GM18873 (cell line): ENCODE data around the gene ABCF2.
A peak's percentile ranks its signal among the peaks of the same experiment; 100 is the strongest.

ENCODE experiments used
- ATAC-seq: cut with Tn5 transposase; IDR thresholded peaks from one replicate; pipeline ENCODE4 v1.9.1; 2021; ENCODE audit warnings: mild to moderate bottlenecking, moderate library complexity, moderate number of reproducible peaks; ENCODE audit not compliant: unreplicated experiment, low FRiP score

ABCF2 gene

DNA sequence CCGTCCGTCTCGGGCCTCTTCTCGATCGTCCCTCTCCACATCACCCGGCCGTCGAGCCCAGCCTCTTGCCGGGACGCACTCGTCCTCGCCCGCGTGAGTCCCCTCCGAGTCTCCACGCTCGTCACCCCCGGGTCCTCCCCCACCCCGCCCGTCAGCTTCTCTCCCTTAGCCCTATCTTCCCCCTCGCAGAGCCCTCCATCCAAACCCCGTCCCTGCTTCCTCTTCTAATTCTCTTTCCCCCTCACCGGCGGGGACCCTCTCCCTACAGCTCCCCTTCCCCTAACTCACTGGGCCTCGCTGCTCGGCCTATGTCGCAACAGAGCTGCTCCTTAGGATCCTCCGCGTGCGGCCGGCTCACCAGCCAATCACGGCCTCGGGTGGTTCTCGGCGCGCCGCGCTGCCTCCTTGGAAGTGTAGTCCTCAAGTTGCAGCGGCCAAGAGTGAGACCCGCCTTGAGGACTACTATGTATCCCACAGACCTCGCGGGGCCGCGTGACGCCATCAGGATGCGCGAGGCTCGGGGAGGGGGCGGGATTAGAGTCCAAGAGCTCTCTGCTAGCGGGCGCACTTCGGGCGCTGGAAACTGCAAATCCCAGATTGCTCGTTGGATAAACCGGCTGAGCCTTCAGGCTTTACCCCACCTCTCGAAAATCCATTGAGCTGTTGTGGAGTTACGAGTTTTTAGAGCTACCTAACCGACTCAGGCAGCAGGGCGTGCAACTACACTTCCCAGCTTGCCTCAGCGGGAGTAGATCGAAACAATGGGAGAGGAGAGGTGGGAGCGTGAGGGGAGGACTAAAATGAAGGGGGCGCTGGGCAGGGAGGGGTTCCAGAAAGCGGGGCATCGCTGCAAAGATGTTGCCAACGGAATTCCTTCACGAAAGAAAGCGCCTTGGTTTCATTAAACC is at the start of gene ABCF2:
Gene ABCF2, minus strand, starts transcription at position 331 of the 908 bp plus-strand sequence. CDS start 747 bp downstream, outside the sequence.
- ATAC-seq, result peak; percentile 98

DNA sequence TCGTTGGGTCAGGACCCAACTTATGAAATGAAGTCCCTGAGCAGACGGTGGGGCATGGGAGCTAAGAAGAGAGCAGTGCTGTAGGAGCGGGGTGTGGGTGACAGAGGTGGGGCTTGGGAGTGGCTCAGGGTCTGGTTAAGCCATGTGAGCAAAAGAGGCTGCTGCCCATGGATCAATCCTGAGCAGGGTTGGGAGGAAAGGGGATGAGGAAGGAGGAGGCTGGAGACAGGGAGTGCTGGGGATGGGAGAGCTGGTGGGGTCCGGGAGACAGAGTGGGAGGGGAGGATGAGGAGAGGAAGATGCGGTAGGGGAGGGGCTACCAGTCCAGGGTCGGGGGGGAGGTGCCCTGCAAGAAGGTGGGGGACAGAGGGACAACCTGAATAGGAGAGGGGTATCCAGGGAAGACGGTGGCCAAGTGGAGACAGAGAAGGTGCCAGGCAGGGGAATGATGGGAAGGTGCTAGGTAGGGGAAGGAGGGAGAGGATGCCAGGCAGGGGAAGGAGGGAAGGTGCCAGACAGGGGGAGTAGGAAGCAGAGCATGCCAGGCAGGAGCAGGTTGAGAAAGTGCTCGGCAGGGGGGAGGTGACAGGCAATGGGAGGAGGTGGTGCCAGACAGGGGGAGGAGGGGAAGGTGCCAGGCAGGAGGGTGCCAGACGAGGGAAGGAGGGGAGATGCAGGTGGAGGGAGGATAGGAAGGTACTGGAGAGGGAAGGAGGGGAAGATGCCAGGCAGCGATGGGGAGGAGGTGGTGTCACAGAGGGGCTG is 49.0 kb upstream of the ABCF2 start:
- ATAC-seq, result no peak

DNA sequence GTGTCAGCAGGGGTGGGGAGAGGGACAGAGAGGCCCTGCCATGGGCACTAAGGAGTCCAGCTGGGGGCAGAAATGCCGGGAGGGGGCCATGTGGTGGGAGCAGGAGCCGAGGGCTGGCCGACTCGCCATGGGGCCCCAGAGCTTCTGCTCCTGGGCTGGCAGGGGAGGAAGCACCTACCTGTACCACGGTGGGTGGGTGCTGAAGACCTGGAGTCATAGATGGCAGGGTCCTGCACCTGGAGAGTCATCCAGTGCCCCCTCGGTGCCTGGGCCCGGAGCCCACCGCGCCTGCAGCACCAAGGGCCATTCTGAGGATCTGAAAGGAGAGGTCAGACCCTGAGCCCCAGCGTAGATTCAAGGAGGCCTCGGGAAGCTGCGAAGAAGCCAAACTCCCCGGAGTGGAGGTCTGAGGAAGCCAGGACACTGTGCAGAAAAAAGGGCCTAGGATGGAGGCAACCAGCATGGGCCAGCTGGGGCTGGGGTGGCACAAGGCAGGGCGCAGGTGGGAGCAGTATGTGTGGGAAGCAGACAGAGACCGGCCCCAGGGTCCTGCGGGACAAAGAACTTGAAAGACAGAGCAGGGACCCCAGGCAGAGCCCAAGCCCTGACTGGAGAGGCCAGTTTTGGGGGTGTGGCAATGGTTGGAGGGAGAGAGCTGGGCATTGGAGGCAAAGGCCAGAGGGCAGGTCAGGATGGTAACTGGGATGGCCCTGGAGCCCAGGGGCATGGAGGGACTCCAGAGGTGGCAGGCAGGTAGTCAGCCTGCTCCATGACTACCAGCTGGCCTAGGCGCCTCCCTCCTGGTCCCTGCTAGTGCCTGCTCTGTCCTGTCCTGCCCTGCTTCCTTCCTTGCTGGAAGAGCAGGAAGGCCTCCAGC is 48.2 kb upstream of the ABCF2 start:
- no peak for ATAC-seq

DNA sequence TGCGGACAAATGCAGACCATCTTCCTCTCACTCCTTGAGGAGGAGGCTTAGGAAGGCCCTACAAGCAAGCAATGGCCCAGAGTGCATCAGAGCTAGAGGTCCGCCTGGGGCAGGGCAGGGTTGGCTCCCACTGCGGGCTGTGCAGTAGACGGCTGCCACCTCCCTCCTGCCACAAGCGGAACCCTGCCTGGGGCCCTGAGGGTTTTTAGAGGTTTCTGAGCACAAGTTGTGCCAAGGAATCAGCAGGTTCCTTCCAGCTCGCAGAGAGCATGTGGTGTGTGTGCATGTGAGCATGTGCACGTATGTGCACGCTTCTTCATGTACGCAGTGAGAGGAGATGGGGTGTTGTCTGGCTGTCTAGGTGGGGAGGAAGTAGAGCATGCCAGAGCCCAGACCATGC is 47.4 kb upstream of the ABCF2 start:
- no peak for ATAC-seq

DNA sequence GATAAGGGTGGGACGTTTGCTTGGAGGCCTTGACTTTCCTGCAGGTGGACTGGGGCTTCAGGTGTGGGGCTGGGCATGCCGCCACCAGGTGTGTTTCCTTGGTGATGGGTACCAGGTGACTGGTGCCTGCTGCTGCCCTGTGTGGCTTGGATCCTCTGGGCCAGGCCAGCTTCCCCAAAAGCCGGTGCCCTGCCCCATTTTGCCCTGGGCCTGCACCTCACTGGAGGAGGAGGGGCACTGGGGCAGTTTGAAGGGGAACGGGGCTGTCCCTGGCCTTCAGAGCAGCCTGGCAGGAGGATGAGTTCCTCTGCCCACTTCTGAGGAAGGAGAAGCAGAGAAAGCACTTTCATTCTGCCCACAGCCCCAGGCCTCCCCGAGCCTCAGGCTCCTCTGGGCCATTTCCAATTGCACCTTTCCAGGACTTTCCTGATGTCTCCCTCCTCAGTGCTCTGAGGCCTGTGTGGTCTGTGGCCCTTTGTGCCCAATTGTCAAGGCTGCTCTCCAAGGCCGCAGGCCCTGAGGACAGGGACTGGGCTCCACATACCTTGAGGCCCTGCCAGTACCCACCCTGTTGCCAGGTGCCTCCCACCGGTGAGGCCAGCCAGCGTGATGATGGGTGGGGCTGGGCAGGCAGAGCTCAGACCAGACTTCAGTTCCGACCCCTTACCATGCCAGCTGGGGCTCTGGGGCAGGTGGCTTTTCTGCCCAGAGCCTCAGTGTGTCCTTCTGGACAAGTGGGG is 46.8 kb upstream of the ABCF2 start:
- ATAC-seq, result no peak

DNA sequence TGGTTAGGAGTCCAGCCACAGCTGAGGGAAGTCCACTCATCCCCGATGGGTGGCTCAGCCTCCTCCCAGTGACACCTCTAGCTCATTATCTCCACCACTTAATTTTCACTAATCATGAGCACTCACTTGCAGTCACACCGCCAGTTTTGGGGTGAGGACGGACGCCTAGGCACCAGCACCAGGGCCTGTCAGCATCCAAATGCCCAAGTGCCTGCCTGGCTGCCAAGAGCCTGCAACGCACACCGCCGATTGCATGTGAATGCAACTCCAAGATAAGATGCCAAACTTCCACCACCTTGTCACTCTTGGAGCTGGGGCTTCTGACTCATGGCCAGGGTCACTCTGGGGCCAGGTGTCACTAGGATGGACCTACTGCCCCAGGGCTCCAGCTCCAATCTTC is 45.9 kb upstream of the ABCF2 start:
- ATAC-seq, result no peak

DNA sequence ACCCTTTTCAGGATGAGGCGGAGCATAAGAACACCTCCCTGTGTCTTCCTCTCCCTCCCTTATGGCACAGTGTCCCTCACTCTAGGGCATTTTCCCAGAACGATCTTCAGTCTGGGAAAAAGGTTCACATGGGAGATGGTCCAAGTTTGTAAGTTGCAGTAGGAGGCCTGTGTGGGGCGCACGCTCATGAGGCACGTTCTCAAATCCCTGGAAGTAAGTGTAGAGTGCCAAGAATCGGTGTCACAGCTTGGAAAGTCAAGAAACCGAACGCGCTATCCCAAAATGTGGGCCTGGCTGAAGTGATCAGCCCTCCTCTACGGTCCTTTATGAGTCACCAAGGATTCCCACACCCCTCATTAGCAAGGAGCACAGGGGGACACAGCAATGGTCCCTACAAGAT is 45.4 kb upstream of the ABCF2 start:
- no peak for ATAC-seq

DNA sequence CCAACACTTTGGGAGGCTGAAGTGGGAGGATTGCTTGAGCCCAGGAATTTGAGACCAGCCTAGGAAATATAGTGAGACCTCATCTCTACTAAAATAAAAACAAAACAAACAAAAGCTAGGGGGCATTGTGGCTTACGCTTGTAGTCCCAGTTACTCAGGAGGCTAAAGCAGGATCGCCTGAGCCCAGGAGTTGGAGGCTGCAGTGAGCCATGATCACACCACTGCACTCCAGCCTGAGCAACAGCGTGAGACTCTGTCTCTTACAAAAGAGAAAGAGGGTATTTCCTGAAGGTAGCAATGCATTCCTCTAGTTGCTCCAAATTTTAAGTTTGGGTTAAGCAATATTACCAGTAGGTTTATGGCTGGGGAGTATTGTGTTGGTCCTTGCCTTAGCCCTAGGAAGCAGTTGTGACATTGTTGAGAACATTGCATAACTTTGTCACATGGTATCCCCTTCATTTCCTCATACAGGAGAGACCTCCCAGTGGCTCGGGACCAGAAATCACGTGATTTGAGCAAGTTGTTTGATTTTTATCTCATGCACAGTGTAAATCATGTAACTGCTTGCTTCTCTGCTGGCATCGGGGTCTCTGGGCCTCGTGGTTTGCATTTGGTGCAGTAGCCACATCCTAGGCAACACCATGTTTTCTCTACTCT is 44.8 kb upstream of the ABCF2 start:
- no peak for ATAC-seq

DNA sequence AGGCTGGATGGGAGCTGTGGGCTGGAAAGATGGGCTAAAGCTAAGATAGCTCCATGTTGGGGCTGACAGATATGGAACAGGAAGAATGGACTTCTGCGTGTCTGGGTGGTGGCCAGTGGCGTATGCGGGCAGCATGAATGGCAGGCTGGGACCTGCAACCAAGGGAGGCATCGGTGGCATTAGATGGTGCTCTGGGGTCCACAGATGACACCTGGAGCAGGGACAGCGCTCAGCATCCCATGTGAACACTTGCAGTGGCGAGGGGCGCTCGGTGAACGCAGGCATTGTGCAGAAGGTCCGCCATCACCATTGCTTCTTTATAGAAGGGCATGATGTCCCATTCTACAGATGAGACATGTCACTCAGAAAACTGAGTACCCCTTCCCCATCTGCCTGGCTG is 42.5 kb upstream of the ABCF2 start:
- no peak for ATAC-seq

DNA sequence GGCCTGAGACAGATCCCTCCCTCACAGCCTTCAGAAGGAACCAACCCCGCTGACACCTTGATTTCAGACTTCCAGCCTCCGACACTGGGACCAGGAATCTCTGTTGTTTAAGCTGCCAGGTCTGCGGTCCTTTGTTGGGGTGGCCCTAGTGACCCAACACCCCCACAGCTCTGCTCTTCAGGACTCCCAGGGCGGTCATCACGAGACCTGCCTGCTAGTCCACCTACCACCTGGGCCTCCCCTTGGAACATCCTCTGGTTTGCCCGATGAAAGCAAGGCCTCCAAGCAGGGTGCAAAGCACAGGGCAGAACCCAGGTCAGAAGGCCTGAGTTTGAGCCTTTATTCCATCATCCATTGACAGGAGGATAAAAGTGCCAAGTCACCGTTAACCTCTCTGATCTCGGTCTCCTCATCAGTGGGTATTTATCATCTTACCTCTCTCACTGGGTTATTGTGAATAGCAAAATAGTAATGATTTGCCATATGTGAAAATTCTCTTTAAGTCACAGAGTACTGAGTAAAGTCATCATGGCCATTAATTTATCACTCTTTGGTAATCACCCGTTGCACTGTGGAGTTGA is 38.4 kb upstream of the ABCF2 start:
- ATAC-seq, result no peak

DNA sequence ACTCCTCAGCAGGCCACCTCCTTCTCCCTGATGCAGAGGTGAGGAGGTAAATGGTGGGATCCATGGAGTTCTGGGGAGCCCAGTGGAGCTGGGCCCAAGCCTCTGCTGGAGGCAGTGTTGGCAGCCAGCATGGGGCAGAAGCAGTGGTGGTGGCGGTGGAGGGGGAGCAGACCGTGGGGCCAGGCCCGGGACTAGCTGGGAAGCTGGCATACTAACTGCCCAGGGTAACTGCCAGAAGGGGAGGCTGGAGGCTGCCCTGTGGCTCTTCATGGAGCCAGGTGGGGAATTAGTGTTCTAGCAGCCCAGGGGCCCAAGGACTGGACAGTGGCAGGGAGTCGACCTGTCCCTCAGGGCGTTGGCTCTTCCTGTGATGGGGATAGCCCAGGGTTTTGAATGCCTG is 37.6 kb upstream of the ABCF2 start:
- no peak for ATAC-seq

DNA sequence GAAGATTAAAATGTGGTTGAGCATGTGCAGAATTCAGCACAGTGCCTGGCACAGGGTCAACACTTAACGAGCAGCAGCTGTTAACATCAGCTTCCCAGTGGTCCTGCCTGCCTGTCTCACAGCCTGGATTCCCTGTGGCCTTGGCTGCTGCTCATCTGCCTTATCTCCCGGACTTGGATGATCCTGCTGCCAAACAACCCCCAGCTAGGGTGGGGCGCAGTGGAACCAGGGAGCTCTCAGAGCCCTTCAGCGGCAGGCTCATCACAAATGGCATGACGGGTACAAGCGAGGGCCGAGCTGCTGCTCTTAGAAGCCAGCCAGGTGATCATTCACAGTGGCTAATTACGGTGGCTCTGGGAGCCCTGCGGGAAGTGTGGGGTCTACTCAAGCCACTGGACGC is 34.5 kb upstream of the ABCF2 start:
- no peak for ATAC-seq

DNA sequence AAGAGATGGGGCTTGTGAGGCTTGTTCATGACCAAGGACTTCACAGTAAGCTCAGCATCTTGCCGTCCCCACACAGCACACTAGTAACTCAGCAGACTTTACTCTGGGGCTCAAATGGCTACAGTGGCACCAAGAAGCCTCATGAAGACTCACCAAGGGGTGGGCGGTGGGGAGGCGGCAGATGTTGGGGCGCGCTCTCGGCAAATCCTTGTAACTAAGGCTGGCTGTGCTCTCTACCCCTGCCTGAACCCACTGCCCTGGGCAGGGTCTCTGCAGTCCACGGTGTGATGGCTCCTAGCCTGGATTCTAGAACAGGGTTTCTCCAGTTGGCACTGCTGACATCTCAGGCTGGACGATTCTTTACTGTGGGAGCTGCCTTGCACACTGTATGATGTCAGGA is 33.9 kb upstream of the ABCF2 start:
- no peak for ATAC-seq

DNA sequence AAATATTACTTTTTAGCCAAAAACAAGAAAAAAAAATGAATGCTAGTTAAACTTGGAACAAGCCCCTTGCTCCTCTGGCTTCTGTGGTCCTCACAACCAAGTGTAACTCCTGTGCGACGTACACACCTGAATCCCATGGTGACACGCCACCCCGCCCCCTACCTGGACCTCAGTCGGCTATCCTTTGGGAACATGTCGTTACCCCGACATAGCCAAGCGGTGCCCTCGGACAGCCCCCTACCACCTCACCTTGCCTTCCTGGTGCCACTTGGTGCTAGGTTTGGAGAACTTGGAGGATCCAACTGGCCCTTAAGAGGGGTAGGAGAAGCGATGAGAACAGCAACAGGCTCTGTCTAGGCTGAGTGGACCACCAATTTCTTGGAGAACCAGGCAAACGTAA is 33.5 kb upstream of the ABCF2 start:
- no peak for ATAC-seq

DNA sequence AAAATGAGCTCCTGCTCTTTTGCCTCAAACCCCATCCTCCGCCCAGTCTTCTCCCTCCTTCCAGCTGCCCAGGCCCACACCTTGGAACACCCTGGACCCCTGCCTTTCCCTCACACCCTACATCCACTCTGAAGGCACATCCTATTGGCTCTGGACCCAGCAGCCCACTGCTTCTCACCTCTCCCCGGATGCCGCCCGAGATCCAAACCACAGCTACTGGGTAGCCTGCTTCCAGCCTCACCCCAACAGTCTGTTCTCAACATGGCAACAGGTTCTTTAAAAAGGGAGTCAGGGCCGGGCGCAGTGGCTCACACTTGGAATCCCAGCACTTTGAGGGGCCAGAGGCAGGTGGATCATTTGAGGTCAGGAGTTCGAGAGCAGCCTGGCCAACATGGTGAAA is 31.0 kb upstream of the ABCF2 start:
- ATAC-seq, result no peak

DNA sequence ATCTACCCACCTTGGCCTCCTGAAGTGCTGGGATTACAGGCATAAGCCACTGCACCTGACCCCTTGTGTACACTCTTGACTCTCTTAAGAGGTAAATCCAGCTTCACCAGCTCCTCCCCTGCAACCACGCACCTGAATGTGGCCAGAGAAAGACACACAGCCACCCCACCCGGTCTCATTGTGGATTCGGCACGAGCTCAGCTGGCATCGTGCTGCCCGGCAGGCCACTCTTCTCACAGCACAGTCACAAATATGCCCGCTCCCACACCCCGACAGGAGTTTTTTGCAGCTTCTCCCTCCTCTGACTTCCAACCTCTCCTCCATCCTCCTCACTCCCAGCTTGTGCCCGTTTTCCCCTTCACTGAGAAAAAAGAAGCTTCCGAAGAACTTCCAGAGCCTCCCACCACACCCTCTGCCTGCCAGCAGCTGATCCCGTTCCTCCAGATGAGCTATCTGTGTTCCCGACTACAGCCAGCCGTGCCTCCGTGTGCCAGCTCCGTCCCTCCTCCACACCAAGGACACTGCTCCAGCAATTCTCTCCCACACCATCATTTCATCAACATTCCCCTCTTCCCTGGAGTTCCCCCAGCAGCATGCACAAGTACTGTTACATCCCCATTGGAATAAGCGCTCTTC is 29.5 kb upstream of the ABCF2 start:
- no peak for ATAC-seq

DNA sequence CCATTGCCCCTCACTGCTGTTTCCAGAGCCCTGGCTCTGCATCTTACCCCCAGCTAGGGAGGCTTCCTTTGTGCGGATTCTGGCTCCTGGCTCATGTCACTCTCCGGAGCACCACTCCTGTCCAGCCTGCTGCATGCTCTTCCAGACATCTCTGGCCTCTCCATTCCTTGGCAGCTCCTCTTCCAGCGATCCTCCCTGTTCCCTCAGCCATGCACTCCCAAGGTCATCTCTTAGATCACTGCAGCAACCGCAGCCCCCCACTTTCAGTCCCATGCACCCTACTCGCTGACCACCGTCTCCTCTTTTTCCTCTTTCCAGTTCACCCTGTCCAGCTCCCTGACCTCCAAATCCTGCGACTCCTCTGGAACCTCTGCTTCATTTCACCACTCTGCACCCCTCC is 28.4 kb upstream of the ABCF2 start:
- no peak for ATAC-seq

DNA sequence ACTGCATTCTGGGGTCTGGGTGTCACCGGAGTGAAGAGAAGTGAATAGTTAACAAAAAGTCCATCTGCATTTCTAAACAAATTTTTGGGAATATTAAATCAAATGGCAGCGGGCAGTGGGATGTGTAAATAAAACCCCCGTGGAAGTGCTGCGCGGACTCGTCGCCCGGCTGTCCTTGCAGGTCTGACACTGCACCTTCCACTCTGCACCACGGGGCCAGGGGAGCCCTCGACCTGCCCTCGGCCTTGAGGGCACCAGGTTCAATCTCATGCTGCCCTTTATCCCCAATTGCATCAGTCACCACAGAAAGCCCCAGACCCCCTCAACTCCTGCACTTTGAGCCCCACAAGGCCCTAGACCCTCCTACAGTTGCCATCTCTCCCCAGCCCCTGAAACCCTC is 27.8 kb upstream of the ABCF2 start:
- ATAC-seq, result no peak

DNA sequence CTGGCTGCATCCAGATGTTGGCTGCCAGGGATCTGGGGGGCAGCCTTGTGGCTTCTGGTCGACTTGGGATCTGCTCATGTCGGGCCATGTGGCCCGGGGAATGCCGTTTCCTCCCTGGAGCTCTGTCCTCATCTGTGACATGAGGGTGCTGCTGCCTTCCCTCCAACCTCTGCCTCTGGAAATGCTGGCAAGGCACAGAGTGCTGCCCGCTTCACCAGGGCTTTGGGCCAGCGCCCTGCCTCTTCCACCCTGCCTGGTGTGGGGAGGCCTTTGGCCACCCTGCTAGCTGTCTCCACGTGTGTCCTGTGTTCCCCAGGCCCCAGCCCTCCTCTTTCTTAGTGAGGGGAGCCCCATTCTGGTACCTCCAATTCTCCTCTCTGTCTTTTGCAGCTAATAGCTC is 27.3 kb upstream of the ABCF2 start:
- no peak for ATAC-seq
